Dendritic cell treated with granulocyte-macrophage colony-stimulating factor and Interleukin-4, amounts not matched to agents 40 ng/mL and 50 ng/mL, for 4 days (primary cell): Measurements from ENCODE around the gene TMEM132D.
"Not testable (repeated sequence)": the region's sequence is repeated elsewhere in the genome, so short reads cannot be mapped to it uniquely, and the experiment has no call there.

Experiments
- H3K27ac Mint-ChIP-seq: one replicate; pipeline ENCODE4 v1.8.0; 2022; ENCODE audit warnings: mild to moderate bottlenecking, mixed read lengths
- H3K27me3 Mint-ChIP-seq: one replicate; pipeline ENCODE4 v1.8.0; 2022; ENCODE audit warnings: mild to moderate bottlenecking, mixed read lengths
- H3K36me3 Mint-ChIP-seq: one replicate; pipeline ENCODE4 v1.8.0; 2022; ENCODE audit warnings: low read depth, mixed read lengths
- H3K4me1 Mint-ChIP-seq: one replicate; pipeline ENCODE4 v1.8.0; 2022; ENCODE audit warnings: low read depth, mixed read lengths
- H3K4me3 Mint-ChIP-seq: one replicate; pipeline ENCODE4 v1.8.0; 2022; ENCODE audit warnings: mild to moderate bottlenecking, moderate library complexity, mixed read lengths
- H3K9me3 Mint-ChIP-seq: one replicate; pipeline ENCODE4 v1.8.0; 2022; ENCODE audit warnings: mixed read lengths
- intact Hi-C: fragments of 100-400 bp; cut with micrococcal nuclease; formaldehyde crosslinking; loops from one replicate; pipeline ENCODE4 v1.15.0; 2022

TMEM132D gene

GRCh38 chr12:129202109-129202814 lies 701.6 kb downstream of the TMEM132D start:
- Mint-ChIP-seq H3K9me3 (no peaks in the 10 kb centered on the region), H3K27ac (no peak overlapping the region), H3K27me3 (no peaks in the 10 kb centered on the region), H3K36me3 (no peaks in the 10 kb centered on the region), H3K4me3 (no peak overlapping the region), H3K4me1 (no peaks in the 10 kb centered on the region)
- intact Hi-C loops = no loop called here

GRCh38 chr12:129201029-129201428 lies 702.8 kb downstream of the TMEM132D start:
- H3K4me3 Mint-ChIP-seq = no peak overlapping the region
- H3K4me1 Mint-ChIP-seq = no peaks in the 10 kb centered on the region
- no peaks in the 10 kb centered on the region for H3K36me3 Mint-ChIP-seq
- no peaks in the 10 kb centered on the region for H3K27me3 Mint-ChIP-seq
- no peak overlapping the region for H3K27ac Mint-ChIP-seq
- no peaks in the 10 kb centered on the region for H3K9me3 Mint-ChIP-seq
- intact Hi-C loops = no loop called here

GRCh38 chr12:129200576-129200975 lies 703.2 kb downstream of the TMEM132D start:
- Mint-ChIP-seq H3K36me3 (no peaks in the 10 kb centered on the region), H3K4me3 (no peak overlapping the region), H3K27ac (no peak overlapping the region), H3K4me1 (no peaks in the 10 kb centered on the region), H3K27me3 (no peaks in the 10 kb centered on the region), H3K9me3 (no peaks in the 10 kb centered on the region)
- intact Hi-C loops = no loop called here

- H3K27ac Mint-ChIP-seq = no peak overlapping the region
- H3K9me3 Mint-ChIP-seq = no peaks in the 10 kb centered on the region
- H3K4me3 Mint-ChIP-seq = no peak overlapping the region
- H3K4me1 Mint-ChIP-seq = no peaks in the 10 kb centered on the region
- H3K36me3 Mint-ChIP-seq = no peaks in the 10 kb centered on the region
- intact Hi-C loops = no loop called here
- no peaks in the 10 kb centered on the region for H3K27me3 Mint-ChIP-seq
Measured at GRCh38 chr12:129196927-129197326, 706.9 kb downstream of the TMEM132D start.

- intact Hi-C loops = no loop called here
- Mint-ChIP-seq H3K27me3 (no peaks in the 10 kb centered on the region), H3K36me3 (no peaks in the 10 kb centered on the region), H3K4me1 (no peaks in the 10 kb centered on the region), H3K4me3 (no peak overlapping the region), H3K9me3 (no peaks in the 10 kb centered on the region), H3K27ac (no peak overlapping the region)
Measured at GRCh38 chr12:129195081-129195480, 708.7 kb downstream of the TMEM132D start.

GRCh38 chr12:129193263-129193871 lies 710.5 kb downstream of the TMEM132D start:
- Mint-ChIP-seq H3K4me1 (no peaks in the 10 kb centered on the region), H3K27me3 (no peaks in the 10 kb centered on the region), H3K4me3 (no peak overlapping the region), H3K27ac (no peak overlapping the region), H3K36me3 (no peaks in the 10 kb centered on the region), H3K9me3 (no peaks in the 10 kb centered on the region)
- intact Hi-C loops = no loop called here

GRCh38 chr12:129190827-129191226 lies 713.0 kb downstream of the TMEM132D start:
- intact Hi-C loops = no loop called here

GRCh38 chr12:129189879-129190278 lies 713.9 kb downstream of the TMEM132D start:
- H3K9me3 Mint-ChIP-seq, H3K4me3 Mint-ChIP-seq, H3K4me1 Mint-ChIP-seq, intact Hi-C loops, H3K27me3 Mint-ChIP-seq, H3K27ac Mint-ChIP-seq, H3K36me3 Mint-ChIP-seq: not testable (repeated sequence)

More at GRCh38 chr12:129190827-129191226, 713.0 kb downstream of the TMEM132D start:
- Mint-ChIP-seq H3K9me3 (no peaks in the 10 kb centered on the region), H3K27me3 (no peaks in the 10 kb centered on the region), H3K4me3 (no peak overlapping the region), H3K27ac (no peak overlapping the region), H3K36me3 (no peaks in the 10 kb centered on the region), H3K4me1 (no peaks in the 10 kb centered on the region)

GRCh38 chr12:129186952-129187351 lies 716.9 kb downstream of the TMEM132D start:
- H3K4me3 Mint-ChIP-seq = no peak overlapping the region
- H3K27ac Mint-ChIP-seq = no peak overlapping the region
- H3K36me3 Mint-ChIP-seq = no peaks in the 10 kb centered on the region
- intact Hi-C loops = no loop called here
- H3K9me3 Mint-ChIP-seq = no peaks in the 10 kb centered on the region
- no peaks in the 10 kb centered on the region for H3K27me3 Mint-ChIP-seq
- no peaks in the 10 kb centered on the region for H3K4me1 Mint-ChIP-seq

GRCh38 chr12:129185855-129186254 lies 718.0 kb downstream of the TMEM132D start:
- intact Hi-C loops = no loop called here
- Mint-ChIP-seq H3K27ac (no peak overlapping the region), H3K27me3 (no peaks in the 10 kb centered on the region), H3K4me3 (no peak overlapping the region), H3K4me1 (no peaks in the 10 kb centered on the region), H3K9me3 (peaks cover 11% of the 10 kb centered on the region), H3K36me3 (no peaks in the 10 kb centered on the region)

GRCh38 chr12:129184127-129184928 lies 719.5 kb downstream of the TMEM132D start:
- intact Hi-C loops = no loop called here
- no peak overlapping the region for H3K27ac Mint-ChIP-seq

GRCh38 chr12:129179941-129180553 lies 723.8 kb downstream of the TMEM132D start:
- intact Hi-C loops = no loop called here
- no peak overlapping the region for H3K4me3 Mint-ChIP-seq
- H3K9me3 Mint-ChIP-seq = peaks cover 20% of the 10 kb centered on the region
- no peaks in the 10 kb centered on the region for H3K27me3 Mint-ChIP-seq
- H3K36me3 Mint-ChIP-seq = no peaks in the 10 kb centered on the region
- H3K27ac Mint-ChIP-seq = no peak overlapping the region
- H3K4me1 Mint-ChIP-seq = no peaks in the 10 kb centered on the region

More at GRCh38 chr12:129184127-129184928, 719.5 kb downstream of the TMEM132D start:
- H3K9me3 Mint-ChIP-seq = peaks cover 12% of the 10 kb centered on the region
- H3K27me3 Mint-ChIP-seq = no peaks in the 10 kb centered on the region
- no peaks in the 10 kb centered on the region for H3K36me3 Mint-ChIP-seq
- H3K4me3 Mint-ChIP-seq = no peak overlapping the region
- H3K4me1 Mint-ChIP-seq = no peaks in the 10 kb centered on the region

- Mint-ChIP-seq H3K36me3 (no peaks in the 10 kb centered on the region), H3K4me3 (no peak overlapping the region), H3K27ac (no peak overlapping the region), H3K9me3 (no peaks in the 10 kb centered on the region), H3K27me3 (no peaks in the 10 kb centered on the region), H3K4me1 (no peaks in the 10 kb centered on the region)
- intact Hi-C loops = no loop called here
Measured at GRCh38 chr12:129169928-129170327, 733.9 kb downstream of the TMEM132D start.

- no peaks in the 10 kb centered on the region for H3K36me3 Mint-ChIP-seq
- no peaks in the 10 kb centered on the region for H3K27me3 Mint-ChIP-seq
- no peak overlapping the region for H3K27ac Mint-ChIP-seq
- no peaks in the 10 kb centered on the region for H3K4me1 Mint-ChIP-seq
- peaks cover 22% of the 10 kb centered on the region for H3K9me3 Mint-ChIP-seq
- intact Hi-C loops = no loop called here
- H3K4me3 Mint-ChIP-seq = no peak overlapping the region
Measured at GRCh38 chr12:129163861-129164260, 740.0 kb downstream of the TMEM132D start.
